PC-3 (cell line): ENCODE results near the gene DLGAP1. TPM values are rescaled to one million over a fixed set of nuclear protein-coding genes. Genes with fewer than 3 reads are reported as not detected.

ENCODE experiments used
- ATAC-seq: fragments of 200-7000 bp; cut with Tn5 transposase; 2 replicates; pipeline ENCODE4 v1.9.1; 2020; ENCODE audit warnings: mild to moderate bottlenecking, moderate library complexity
- BruUV-seq: library from RNA; stranded (reverse); fragments of 400-500 nt; replicated peaks from 2 replicates; lab custom pipeline; 2021; lab: Mats Ljungman, UMichigan
- CTCF ChIA-PET: fragments of 300-600 bp; sonication (Branson Sonifier 250); formaldehyde crosslinking; loops from one replicate; lab custom pipeline; 2022; ENCODE audit warnings: antibody characterized with exemption; lab: Charles Lee
- POLR2A ChIA-PET: fragments of 300-600 bp; sonication (Branson Sonifier 250); formaldehyde crosslinking; loops from one replicate; lab custom pipeline; 2022; ENCODE audit warnings: antibody characterized with exemption; ENCODE audit not compliant: unreplicated experiment; lab: Charles Lee
- DNase-seq: peaks from one replicate; pipeline ENCODE4 v3.0.0-alpha.2; 2015
- H2AFZ ChIP-seq: fragments of 300-600 bp; sonication (generic); 2 replicates; pipeline ENCODE4 v1.6.0; 2016; ENCODE audit warnings: antibody characterized with exemption, low read length
- H3F3A ChIP-seq: fragments of 300-600 bp; sonication (generic); one replicate; pipeline ENCODE4 v1.6.0; 2017; ENCODE audit warnings: antibody characterized with exemption, low read length, control low read depth, mild to moderate bottlenecking; ENCODE audit not compliant: unreplicated experiment
- H3K27ac ChIP-seq: fragments of 300-600 bp; sonication (generic); 2 replicates; pipeline ENCODE4 v1.5.1; 2016; ENCODE audit warnings: mild to moderate bottlenecking, low read length
- H3K27me3 ChIP-seq: fragments of 300-600 bp; sonication (generic); 2 replicates; pipeline ENCODE4 v1.6.1; 2016; ENCODE audit warnings: low read length, mixed read lengths
- H3K36me3 ChIP-seq: fragments of 300-600 bp; sonication (generic); 2 replicates; pipeline ENCODE4 v1.6.1; 2016; ENCODE audit warnings: low read depth, mixed run types, low read length, mixed read lengths
- H3K4me1 ChIP-seq: fragments of 300-600 bp; sonication (generic); 2 replicates; pipeline ENCODE4 v1.5.1; 2016; ENCODE audit warnings: low read length; ENCODE audit not compliant: insufficient read depth
- H3K4me2 ChIP-seq: fragments of 300-600 bp; sonication (generic); 2 replicates; pipeline ENCODE4 v1.6.0; 2016; ENCODE audit warnings: low read length
- H3K4me3 ChIP-seq: fragments of 300-600 bp; sonication (generic); 2 replicates; pipeline ENCODE4 v1.5.1; 2016; ENCODE audit warnings: mild to moderate bottlenecking, low read length, mixed read lengths
- H3K79me2 ChIP-seq: fragments of 300-600 bp; sonication (generic); 2 replicates; pipeline ENCODE4 v1.6.1; 2017; ENCODE audit warnings: low read length, mixed read lengths
- H3K9ac ChIP-seq: fragments of 300-600 bp; sonication (generic); 2 replicates; pipeline ENCODE4 v1.6.0; 2016; ENCODE audit warnings: mild to moderate bottlenecking, low read length
- H3K9me2 ChIP-seq: fragments of 300-600 bp; sonication (generic); replicated peaks from 2 replicates; pipeline ENCODE4 v1.6.1; 2016; ENCODE audit warnings: mixed run types, low read length, mixed read lengths
- H3K9me3 ChIP-seq: fragments of 300-600 bp; sonication (generic); 2 replicates; pipeline ENCODE4 v1.6.1; 2016; ENCODE audit warnings: low read length, mixed read lengths
- H4K20me1 ChIP-seq: fragments of 300-600 bp; sonication (generic); 2 replicates; pipeline ENCODE4 v1.6.1; 2016; ENCODE audit warnings: low read length, mixed read lengths
- EZH2 ChIP-seq: fragments of 300-600 bp; sonication (generic); IDR thresholded peaks from one replicate; pipeline ENCODE4 v1.6.1; 2017; ENCODE audit warnings: antibody characterized with exemption, mild to moderate bottlenecking, low read length; ENCODE audit not compliant: unreplicated experiment
- EZH2phosphoT487 ChIP-seq: fragments of 300-600 bp; sonication (generic); IDR thresholded peaks from 2 replicates; pipeline ENCODE4 v1.6.1; 2018; ENCODE audit warnings: mild to moderate bottlenecking, antibody characterized with exemption, low read length, borderline replicate concordance
- intact Hi-C: fragments of 100-400 bp; cut with micrococcal nuclease; formaldehyde crosslinking; loops from 2 replicates; pipeline ENCODE4 v1.9.0; 2023
- total RNA-seq: library from RNA; depleted of rRNA; stranded (reverse); fragments of >200 nt; gene quantifications from 2 replicates; pipeline ENCODE4 v1.2.3, GENCODE V29; 2014
- TF ChIP-seq, protein P1 (sequence below): fragments of 300-600 bp; sonication (generic); conservative IDR thresholded peaks from 2 replicates; pipeline ENCODE4 v1.5.1; 2017; ENCODE audit warnings: antibody characterized with exemption, low read depth, mild to moderate bottlenecking, low read length

DLGAP1 gene
- total RNA-seq, 1 experiment from 2014 or later, result not detected

DNA sequence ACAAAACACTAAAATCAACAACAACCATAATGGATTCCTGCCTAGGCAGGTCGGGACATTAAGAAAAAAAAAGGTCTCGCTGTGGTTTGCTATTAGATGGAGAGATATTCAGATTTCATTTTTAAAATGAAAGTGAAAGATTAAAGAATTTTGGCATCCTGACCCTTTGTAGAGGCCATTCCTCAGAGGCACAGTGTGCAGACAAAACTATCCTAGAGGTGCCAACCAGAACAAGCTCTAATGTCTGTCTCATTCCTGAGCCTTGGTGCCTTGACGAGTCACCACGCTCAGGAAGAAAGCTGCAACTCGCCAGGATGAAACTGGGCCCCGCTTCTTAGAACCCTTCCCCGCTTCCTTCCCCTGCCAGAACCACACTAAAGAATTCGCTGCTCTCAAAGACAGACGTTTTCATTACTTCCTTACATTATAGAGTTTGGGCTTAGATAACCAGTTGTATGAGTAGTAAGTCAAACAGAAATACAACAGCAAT lies 849.1 kb downstream of the DLGAP1 start:
- Histone ChIP-seq H3K27me3 (no peaks in the 10 kb centered on the region), H3K9me3 (no peaks in the 10 kb centered on the region), H3K79me2 (peaks cover 22% of the 10 kb centered on the region), H3K4me1 (peaks cover 42% of the 10 kb centered on the region), H2AFZ (peak overlapping the region; percentile 32; the same call in 1 of the 2 replicates), H3K9ac (peak overlapping the region; percentile 91), H3F3A (peaks cover 19% of the 10 kb centered on the region), H3K36me3 (no peaks in the 10 kb centered on the region), H3K27ac (peak overlapping the region; percentile 99), H4K20me1 (no peaks in the 10 kb centered on the region), H3K4me3 (peak overlapping the region; percentile 70), H3K9me2 (no peaks in the 10 kb centered on the region), H3K4me2 (peak overlapping the region; percentile 87)
- BruUV-seq, result no TSS peak
- peak; percentile 47 for DNase-seq
- peak; percentile 2 for ATAC-seq
- intact Hi-C loops, result loop anchor here (2.0 kb wide), 1 partner anchor 47 kb away; no protein-coding TSS in a partner anchor
- POLR2A ChIA-PET, result interaction anchor here (0.6 to 1.9 kb wide), 7 partner anchors 10 to 323 kb away, joined by 5 to 17 read pairs (median 7); no protein-coding TSS in a partner anchor
- CTCF ChIA-PET, result interaction anchor here (0.6 to 0.9 kb wide), 2 partner anchors 12 to 389 kb away, joined by 3 to 6 read pairs; no protein-coding TSS in a partner anchor
- no peak for TF ChIP-seq EZH2phosphoT487
- TF ChIP-seq, protein P1, sequence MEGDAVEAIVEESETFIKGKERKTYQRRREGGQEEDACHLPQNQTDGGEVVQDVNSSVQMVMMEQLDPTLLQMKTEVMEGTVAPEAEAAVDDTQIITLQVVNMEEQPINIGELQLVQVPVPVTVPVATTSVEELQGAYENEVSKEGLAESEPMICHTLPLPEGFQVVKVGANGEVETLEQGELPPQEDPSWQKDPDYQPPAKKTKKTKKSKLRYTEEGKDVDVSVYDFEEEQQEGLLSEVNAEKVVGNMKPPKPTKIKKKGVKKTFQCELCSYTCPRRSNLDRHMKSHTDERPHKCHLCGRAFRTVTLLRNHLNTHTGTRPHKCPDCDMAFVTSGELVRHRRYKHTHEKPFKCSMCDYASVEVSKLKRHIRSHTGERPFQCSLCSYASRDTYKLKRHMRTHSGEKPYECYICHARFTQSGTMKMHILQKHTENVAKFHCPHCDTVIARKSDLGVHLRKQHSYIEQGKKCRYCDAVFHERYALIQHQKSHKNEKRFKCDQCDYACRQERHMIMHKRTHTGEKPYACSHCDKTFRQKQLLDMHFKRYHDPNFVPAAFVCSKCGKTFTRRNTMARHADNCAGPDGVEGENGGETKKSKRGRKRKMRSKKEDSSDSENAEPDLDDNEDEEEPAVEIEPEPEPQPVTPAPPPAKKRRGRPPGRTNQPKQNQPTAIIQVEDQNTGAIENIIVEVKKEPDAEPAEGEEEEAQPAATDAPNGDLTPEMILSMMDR, result no peak
- no peak for TF ChIP-seq EZH2

DNA sequence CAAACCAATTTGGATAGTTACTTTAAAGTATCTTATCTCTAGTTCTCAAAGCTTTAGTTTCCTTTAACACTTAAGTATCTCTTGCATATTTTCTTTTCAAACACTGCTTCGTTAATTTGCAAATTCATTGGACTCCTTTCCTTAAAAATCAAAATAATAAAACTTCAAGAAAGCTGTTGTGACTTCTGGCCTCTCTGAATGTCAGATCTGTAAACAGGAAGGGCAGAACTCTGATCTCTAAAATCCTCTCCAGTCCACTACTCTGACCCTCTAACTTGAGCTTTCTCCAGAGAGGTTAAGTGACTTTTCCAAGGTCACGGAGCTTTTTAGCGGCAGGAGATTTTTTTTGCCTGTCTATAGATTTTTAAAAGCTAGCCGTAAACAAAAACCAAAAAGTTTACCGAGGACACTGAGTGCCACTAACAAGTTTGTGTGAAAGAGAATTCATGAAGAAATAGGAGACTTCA lies 849.6 kb downstream of the DLGAP1 start:
- ATAC-seq (no peak), DNase-seq (no peak)
- intact Hi-C loops, result loop anchor here (2.0 kb wide), 1 partner anchor 47 kb away; no protein-coding TSS in a partner anchor
- TF ChIP-seq EZH2phosphoT487, result no peak
- TF ChIP-seq, protein P1, result no peak
- no peak for TF ChIP-seq EZH2
- Histone ChIP-seq H3K27ac (peak overlapping the region; percentile 99), H4K20me1 (no peaks in the 10 kb centered on the region), H3K27me3 (no peaks in the 10 kb centered on the region), H2AFZ (peak overlapping the region; percentile 32; the same call in 1 of the 2 replicates), H3F3A (peaks cover 19% of the 10 kb centered on the region), H3K4me3 (peak overlapping the region; percentile 70), H3K79me2 (peaks cover 22% of the 10 kb centered on the region), H3K9me3 (no peaks in the 10 kb centered on the region), H3K4me1 (peaks cover 42% of the 10 kb centered on the region), H3K36me3 (no peaks in the 10 kb centered on the region), H3K4me2 (peak overlapping the region; percentile 87), H3K9ac (peak overlapping the region; percentile 91), H3K9me2 (no peaks in the 10 kb centered on the region)
- CTCF ChIA-PET, result interaction anchor here (0.9 kb wide), 1 partner anchor 11 kb away, joined by 6 read pairs; no protein-coding TSS in a partner anchor
- BruUV-seq, result no TSS peak
- POLR2A ChIA-PET, result interaction anchor here (0.6 to 1.9 kb wide), 9 partner anchors 9 to 322 kb away, joined by 3 to 17 read pairs (median 6); no protein-coding TSS in a partner anchor
